ENCODE data around the gene FOXS1. TPM values are rescaled to one million over a fixed set of nuclear protein-coding genes. Genes with fewer than 3 reads are reported as not detected.
"Not testable (repeated sequence)": the region's sequence is repeated elsewhere in the genome, so short reads cannot be mapped to it uniquely, and the experiment has no call there.

The FOXS1 gene
- total RNA-seq, 1 donor from 2014 or later = not detected

DNA sequence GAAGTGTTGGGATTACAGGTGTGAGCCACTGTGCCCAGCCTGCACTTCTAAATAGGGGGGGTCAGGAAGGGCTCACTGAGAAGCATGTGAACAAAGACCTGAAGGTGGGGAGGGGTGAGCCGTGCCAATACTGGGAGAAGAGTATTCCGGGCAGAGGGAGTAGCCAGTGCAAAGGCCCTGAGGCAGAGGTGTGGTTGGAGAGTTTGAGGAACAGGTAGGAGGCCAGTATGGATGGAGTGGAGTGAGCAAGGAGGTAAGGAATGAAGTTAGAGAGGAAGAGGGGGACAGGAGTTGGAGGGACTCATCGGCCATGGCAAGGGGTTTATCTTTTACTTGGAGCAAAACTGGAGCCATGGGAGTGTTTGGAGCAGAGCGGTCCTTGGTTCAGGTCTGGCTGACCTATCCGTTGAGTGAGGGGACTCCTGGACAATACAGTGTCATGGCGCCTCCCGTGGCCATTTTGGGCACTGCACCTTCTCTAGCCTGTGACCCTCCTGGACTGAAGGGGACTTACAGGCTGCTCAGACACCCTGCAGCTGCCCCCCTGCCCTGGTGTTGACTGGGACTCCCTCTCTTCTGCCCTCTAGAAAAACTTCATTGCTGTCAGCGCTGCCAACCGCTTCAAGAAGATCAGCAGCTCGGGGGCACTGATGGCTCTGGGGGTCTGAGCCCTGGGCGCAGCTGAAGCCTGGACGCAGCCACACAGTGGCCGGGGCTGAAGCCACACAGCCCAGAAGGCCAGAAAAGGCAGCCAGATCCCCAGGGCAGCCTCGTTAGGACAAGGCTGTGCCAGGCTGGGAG is 12.1 kb downstream of the FOXS1 start:
- H3K27ac Mint-ChIP-seq = no peak overlapping the region
- no peaks in the 10 kb centered on the region for H3K9me3 Mint-ChIP-seq
- no peaks in the 10 kb centered on the region for H3K27me3 Mint-ChIP-seq (ENCODE audit: low read depth)
- H3K4me1 Mint-ChIP-seq (ENCODE audit: low read depth) = peaks cover 7% of the 10 kb centered on the region
- peak; percentile 34 for DNase-seq (ENCODE audit: low spot score)
- no peaks in the 10 kb centered on the region for H3K36me3 Mint-ChIP-seq (ENCODE audit: low read depth)
- intact Hi-C loops (cut with micrococcal nuclease) = no loop called here
- H3K4me3 Mint-ChIP-seq (ENCODE audit: low read depth) = no peak overlapping the region

DNA sequence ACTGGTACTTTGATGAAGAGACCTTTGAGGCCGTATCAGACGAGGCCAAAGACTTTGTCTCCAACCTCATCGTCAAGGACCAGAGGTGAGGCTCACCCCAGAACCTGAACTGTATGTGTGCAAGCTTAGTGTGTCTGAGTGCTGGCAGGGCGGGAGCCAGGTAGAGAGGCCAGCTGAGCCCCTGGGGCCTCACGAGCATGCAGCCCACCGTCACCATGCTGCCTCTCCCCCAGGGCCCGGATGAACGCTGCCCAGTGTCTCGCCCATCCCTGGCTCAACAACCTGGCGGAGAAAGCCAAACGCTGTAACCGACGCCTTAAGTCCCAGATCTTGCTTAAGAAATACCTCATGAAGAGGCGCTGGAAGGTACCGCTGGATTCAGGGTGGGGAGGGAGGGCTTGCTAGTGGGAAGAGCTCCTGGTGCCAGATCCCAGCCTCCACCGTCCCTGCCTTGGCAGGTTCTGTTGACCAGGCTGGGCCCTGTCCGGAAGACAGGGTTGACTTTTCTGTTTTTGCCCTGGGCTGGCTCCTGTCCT is 13.6 kb downstream of the FOXS1 start:
- intact Hi-C loops (cut with micrococcal nuclease) = no loop called here
- Mint-ChIP-seq H3K27me3 (ENCODE audit: low read depth) (no peaks in the 10 kb centered on the region), H3K9me3 (no peaks in the 10 kb centered on the region), H3K36me3 (ENCODE audit: low read depth) (no peaks in the 10 kb centered on the region), H3K4me1 (ENCODE audit: low read depth) (peaks cover 7% of the 10 kb centered on the region), H3K27ac (no peak overlapping the region), H3K4me3 (ENCODE audit: low read depth) (no peak overlapping the region)
- no peak for DNase-seq (ENCODE audit: low spot score)

DNA sequence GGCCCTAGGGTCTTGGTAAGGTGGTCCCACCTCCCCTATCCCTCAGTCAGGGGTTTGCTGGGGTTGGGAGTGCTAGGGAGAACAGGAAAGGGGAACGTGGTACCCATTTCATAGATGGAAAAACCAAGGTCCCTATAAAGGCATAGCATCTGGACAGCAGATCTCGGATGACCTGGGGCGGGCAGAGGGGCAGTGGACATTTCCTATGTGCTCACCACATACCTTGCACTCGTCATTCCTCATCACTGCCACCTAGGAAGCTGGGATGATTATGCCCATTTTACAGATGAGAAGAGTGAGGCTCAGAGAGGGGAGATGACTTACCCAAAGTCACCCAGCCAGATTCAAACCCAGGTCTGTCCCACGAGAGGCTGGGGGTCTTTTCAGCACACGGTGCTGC is 14.2 kb downstream of the FOXS1 start:
- intact Hi-C loops (cut with micrococcal nuclease) = no loop called here
- Mint-ChIP-seq H3K27ac (no peak overlapping the region), H3K4me1 (ENCODE audit: low read depth) (peaks cover 4% of the 10 kb centered on the region), H3K9me3 (no peaks in the 10 kb centered on the region), H3K4me3 (ENCODE audit: low read depth) (no peak overlapping the region), H3K27me3 (ENCODE audit: low read depth) (no peaks in the 10 kb centered on the region), H3K36me3 (ENCODE audit: low read depth) (no peaks in the 10 kb centered on the region)
- DNase-seq (ENCODE audit: low spot score) = no peak

DNA sequence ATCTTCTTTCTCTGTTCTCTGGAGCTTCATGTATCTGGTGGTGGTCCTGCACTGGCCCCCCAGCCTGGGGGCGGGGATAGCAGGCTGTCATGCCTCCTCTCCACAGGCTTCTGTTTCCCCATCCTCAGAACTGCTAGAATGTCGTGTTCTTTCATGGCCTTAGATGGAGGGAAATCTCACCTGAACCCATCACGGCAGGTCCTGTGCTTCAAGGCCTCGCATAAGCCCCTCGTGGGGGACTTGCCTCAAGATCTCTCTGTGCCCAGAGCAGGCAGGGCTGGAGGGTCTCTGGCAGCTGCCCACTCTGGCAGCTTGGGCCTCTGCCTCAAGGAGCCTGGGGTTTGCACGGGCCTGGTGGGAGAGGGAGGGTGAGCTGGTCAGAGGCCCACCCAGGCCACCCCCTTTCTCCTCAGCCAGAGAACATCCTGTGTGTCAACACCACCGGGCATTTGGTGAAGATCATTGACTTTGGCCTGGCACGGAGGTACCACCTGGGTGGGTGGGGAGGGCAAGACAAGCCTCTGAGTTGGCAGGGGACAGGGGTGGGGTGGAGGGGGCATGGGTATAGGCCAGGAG is 14.9 kb downstream of the FOXS1 start:
- Mint-ChIP-seq H3K4me3 (ENCODE audit: low read depth) (no peak overlapping the region), H3K4me1 (ENCODE audit: low read depth) (no peaks in the 10 kb centered on the region), H3K27ac (no peak overlapping the region), H3K9me3 (no peaks in the 10 kb centered on the region), H3K27me3 (ENCODE audit: low read depth) (no peaks in the 10 kb centered on the region), H3K36me3 (ENCODE audit: low read depth) (no peaks in the 10 kb centered on the region)
- no peak for DNase-seq (ENCODE audit: low spot score)
- intact Hi-C loops (cut with micrococcal nuclease) = no loop called here

DNA sequence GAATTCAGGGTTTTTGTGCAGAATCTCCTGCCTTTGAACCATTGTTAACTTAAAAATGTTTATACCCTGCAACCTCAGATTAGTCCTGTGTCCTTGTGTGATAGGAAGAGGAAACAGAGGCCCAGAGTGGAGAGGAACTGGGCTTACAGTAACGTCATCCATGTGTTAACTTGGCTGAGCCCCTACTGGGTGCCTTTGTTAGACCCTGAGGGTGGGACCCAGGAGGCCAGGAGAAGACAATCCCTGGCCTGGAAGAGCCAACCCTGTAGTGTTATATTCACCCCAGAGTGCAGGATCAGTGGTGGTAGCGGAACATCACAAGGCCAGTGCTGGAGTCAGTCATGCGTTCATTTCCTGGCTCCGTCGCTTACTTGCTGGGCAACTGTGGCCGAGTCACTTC is 15.7 kb downstream of the FOXS1 start:
- intact Hi-C loops (cut with micrococcal nuclease) = loop anchor here (10.0 kb wide), 1 partner anchor 125 kb away; the partner anchor contains the start of gene PDRG1
- Mint-ChIP-seq H3K27me3 (ENCODE audit: low read depth) (no peaks in the 10 kb centered on the region), H3K9me3 (no peaks in the 10 kb centered on the region), H3K36me3 (ENCODE audit: low read depth) (no peaks in the 10 kb centered on the region), H3K4me1 (ENCODE audit: low read depth) (no peaks in the 10 kb centered on the region), H3K27ac (no peak overlapping the region), H3K4me3 (ENCODE audit: low read depth) (no peak overlapping the region)
- DNase-seq (ENCODE audit: low spot score) = no peak

DNA sequence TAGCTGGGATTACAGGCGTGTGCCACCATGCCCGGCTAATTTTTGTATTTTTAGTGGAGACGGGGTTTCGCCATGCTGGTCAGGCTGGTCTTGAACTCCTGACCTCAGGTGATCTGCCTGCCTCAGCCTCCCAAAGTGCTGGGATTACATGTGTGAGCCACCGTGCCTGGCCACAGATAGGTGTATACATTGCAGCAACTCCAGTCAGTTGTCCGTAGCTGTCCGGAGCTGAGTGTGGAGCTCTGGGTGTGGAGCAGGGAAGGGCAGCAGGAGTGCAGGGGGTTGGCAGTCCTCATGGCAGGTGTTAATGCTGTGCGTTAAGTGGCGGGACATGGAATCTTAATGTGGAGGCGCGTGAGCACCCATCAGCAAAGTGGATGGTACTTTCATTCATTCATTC is 17.4 kb downstream of the FOXS1 start:
- H3K27me3 Mint-ChIP-seq (ENCODE audit: low read depth) = not testable (repeated sequence)

DNA sequence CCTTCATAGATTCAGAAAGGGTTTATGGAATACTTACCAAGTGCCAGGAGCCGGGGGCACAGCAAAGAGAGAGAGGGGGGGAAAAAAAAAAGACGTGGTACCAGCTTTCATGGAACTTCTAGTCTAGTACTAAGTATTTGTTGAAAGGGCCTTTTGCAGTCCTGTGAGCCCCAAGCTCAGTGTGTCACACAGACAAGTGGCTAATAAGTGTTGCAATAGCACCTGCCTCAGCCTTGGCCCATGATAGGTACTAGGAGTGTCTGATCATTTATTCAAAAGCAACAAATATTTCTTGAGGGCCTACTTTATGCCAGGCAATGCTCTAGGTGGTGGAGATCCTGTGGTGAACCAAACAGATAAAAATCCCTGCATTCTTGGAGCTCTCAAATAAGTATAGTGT is 18.3 kb downstream of the FOXS1 start:
- no peaks in the 10 kb centered on the region for H3K27me3 Mint-ChIP-seq (ENCODE audit: low read depth)
- H3K27ac Mint-ChIP-seq = no peak overlapping the region
- H3K4me1 Mint-ChIP-seq (ENCODE audit: low read depth) = peaks cover 5% of the 10 kb centered on the region
- no peaks in the 10 kb centered on the region for H3K36me3 Mint-ChIP-seq (ENCODE audit: low read depth)
- no peak for DNase-seq (ENCODE audit: low spot score)
- H3K4me3 Mint-ChIP-seq (ENCODE audit: low read depth) = no peak overlapping the region
- intact Hi-C loops (cut with micrococcal nuclease) = loop anchor here (10.0 kb wide), 1 partner anchor 128 kb away; the partner anchor contains the start of gene PDRG1
- H3K9me3 Mint-ChIP-seq = no peaks in the 10 kb centered on the region

More for the DNA sequence above, 17.4 kb downstream of the FOXS1 start:
- not testable (repeated sequence) for DNase-seq (ENCODE audit: low spot score); H3K4me1 Mint-ChIP-seq (ENCODE audit: low read depth); H3K9me3 Mint-ChIP-seq; H3K36me3 Mint-ChIP-seq (ENCODE audit: low read depth); H3K27ac Mint-ChIP-seq; H3K4me3 Mint-ChIP-seq (ENCODE audit: low read depth)
- intact Hi-C loops (cut with micrococcal nuclease) = loop anchor here (10.0 kb wide), 1 partner anchor 127 kb away; the partner anchor contains the start of gene PDRG1

DNA sequence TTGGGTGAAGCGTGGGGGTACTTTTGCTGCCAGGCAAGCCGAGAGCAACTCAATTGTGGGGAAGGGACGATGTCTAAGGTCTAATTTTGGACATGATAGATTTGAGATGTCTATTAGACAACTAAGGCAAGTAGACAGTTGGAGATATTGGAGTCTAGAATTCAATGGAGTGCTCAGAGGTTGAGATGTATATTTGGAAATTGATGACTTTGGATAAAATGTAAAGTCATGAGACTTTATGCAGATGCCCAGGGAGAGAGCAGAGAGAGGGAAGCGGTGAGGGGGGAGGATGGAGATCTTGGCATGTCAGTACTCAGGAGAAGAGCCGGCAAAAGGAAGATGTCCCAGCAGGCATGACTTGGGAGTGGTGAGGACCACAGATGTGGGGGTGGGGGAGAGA is 19.3 kb downstream of the FOXS1 start:
- Mint-ChIP-seq H3K4me3 (ENCODE audit: low read depth) (no peak overlapping the region), H3K9me3 (no peaks in the 10 kb centered on the region), H3K27ac (no peak overlapping the region), H3K36me3 (ENCODE audit: low read depth) (no peaks in the 10 kb centered on the region), H3K4me1 (ENCODE audit: low read depth) (peaks cover 5% of the 10 kb centered on the region), H3K27me3 (ENCODE audit: low read depth) (no peaks in the 10 kb centered on the region)
- intact Hi-C loops (cut with micrococcal nuclease) = loop anchor here (10.0 kb wide), 1 partner anchor 129 kb away; the partner anchor contains the start of gene PDRG1
- DNase-seq (ENCODE audit: low spot score) = no peak

DNA sequence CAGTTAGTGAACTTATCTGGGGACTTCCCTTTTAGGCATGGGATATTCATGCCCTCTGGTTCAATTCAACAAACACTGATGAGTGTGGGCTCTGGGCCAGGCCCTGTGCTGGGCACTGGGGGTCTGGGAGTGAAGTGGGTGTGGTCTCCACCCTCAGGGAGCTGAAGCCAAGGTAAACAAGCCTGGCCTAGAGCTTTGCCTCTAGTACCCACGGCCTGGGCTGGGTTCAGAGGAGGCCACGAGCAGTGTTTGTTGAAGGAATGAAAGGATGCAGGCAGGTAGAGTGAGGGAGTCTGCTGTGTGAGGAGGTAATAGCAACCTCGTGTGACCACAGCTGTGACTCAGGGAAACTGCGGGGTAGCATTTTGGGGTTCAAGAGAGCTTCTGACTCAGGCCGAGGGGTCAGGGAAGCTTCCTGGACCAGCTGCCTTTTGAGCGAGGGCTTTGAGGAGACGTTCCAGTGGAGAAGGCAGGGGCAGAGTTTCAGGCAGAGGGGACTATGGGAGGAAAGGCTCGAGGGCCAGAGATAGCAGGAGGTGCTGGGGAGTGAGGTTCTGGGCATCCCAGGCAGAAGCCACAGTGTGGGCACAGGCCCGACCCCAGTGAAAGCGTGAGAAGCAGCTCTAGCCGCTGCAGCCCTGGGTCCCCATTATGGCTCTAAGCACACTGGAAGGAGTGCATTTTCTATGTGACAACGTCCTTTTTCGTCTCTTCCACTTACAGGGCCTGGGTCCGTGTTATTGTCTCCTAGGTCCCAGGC is 20.7 kb downstream of the FOXS1 start:
- H3K4me1 Mint-ChIP-seq (ENCODE audit: low read depth) = peaks cover 5% of the 10 kb centered on the region
- no peak for DNase-seq (ENCODE audit: low spot score)
- H3K27ac Mint-ChIP-seq = no peak overlapping the region
- no peaks in the 10 kb centered on the region for H3K9me3 Mint-ChIP-seq
- no peak overlapping the region for H3K4me3 Mint-ChIP-seq (ENCODE audit: low read depth)
- intact Hi-C loops (cut with micrococcal nuclease) = loop anchor here (10.0 kb wide), 1 partner anchor 130 kb away; the partner anchor contains the start of gene PDRG1
- no peaks in the 10 kb centered on the region for H3K36me3 Mint-ChIP-seq (ENCODE audit: low read depth)
- H3K27me3 Mint-ChIP-seq (ENCODE audit: low read depth) = no peaks in the 10 kb centered on the region

DNA sequence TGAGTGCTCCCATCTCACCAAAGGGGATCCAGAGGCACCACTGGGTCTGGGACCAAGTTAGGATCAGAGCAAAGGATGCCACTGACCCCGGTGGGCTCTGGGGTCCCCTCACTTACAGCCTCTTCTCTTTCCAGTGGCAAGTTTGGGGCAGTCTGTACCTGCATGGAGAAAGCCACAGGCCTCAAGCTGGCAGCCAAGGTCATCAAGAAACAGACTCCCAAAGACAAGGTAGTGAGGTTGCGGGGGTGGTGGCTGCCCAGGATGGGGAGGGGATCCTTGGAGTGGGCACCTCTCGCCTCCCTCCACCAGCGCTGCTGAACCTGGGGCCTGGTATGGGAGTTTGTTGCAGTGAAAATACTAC is 21.3 kb downstream of the FOXS1 start:
- Mint-ChIP-seq H3K27ac (no peak overlapping the region), H3K4me3 (ENCODE audit: low read depth) (no peak overlapping the region), H3K4me1 (ENCODE audit: low read depth) (peaks cover 5% of the 10 kb centered on the region), H3K27me3 (ENCODE audit: low read depth) (no peaks in the 10 kb centered on the region), H3K36me3 (ENCODE audit: low read depth) (no peaks in the 10 kb centered on the region), H3K9me3 (no peaks in the 10 kb centered on the region)
- no peak for DNase-seq (ENCODE audit: low spot score)
- intact Hi-C loops (cut with micrococcal nuclease) = loop anchor here (10.0 kb wide), 1 partner anchor 131 kb away; the partner anchor contains the start of gene PDRG1

DNA sequence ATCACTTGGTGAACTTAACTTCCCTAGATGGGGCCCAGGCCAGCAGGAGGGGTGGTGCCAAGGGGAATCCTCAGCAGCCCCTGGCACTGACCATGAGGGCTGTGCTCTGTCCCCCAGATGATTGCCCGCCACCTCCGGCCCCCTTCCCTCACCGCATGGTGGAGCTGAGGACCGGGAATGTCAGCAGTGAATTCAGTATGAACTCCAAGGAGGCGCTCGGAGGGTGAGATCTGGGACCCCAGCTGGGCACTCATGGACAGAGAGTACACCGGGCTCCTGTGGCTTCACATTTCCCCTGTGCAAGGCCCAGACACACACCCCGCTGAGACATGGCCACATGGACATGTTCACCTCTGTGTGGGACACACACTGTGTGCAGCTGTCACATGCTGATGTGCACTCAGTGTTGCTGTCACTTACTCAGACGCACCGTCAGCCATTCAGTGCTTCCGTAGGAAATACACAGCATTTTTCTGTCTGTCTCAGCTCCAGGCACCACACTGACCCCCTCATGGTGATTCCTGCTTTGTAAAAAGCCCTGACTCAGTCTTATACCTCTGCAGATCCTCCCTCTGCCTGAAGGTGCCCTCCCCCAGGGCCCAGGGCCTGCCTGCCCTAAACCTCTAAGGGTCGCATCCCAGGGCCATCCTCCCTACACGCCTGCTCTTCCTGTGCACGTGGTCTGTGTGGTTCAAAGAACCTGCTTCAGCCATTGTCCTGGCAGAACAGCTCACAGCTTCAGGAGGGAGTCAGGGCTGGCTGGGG is 21.9 kb downstream of the FOXS1 start:
- no peaks in the 10 kb centered on the region for H3K9me3 Mint-ChIP-seq
- intact Hi-C loops (cut with micrococcal nuclease) = loop anchor here (2.0 to 10.0 kb wide), 3 partner anchors 23 to 269 kb away; partner anchors contain the start of gene PDRG1
- DNase-seq (ENCODE audit: low spot score) = no peak
- no peaks in the 10 kb centered on the region for H3K27me3 Mint-ChIP-seq (ENCODE audit: low read depth)
- no peak overlapping the region for H3K27ac Mint-ChIP-seq
- H3K4me3 Mint-ChIP-seq (ENCODE audit: low read depth) = no peak overlapping the region
- H3K36me3 Mint-ChIP-seq (ENCODE audit: low read depth) = no peaks in the 10 kb centered on the region
- H3K4me1 Mint-ChIP-seq (ENCODE audit: low read depth) = peaks cover 5% of the 10 kb centered on the region

Data from activated T-helper 2 cell treated with anti-CD3 and anti-CD28 coated beads, Interferon-gamma antibody, Interleukin-2, Interleukin-4, amounts not matched to agents 10 μg/mL and 5 μg/mL and 100 μg/mL, durations not matched to agents 14 hours and 24 hours and 36 hours (primary cell).